Panc1 (cell line): ENCODE results near the gene CDK2. TPM values are rescaled to one million over a fixed set of nuclear protein-coding genes. Genes with fewer than 3 reads are reported as not detected.

Source experiments
- ATAC-seq: fragments of 200-7000 bp; cut with Tn5 transposase; 2 replicates; pipeline ENCODE4 v1.9.1; 2020; ENCODE audit warnings: mild to moderate bottlenecking, moderate library complexity
- BruUV-seq: library from RNA; stranded (reverse); fragments of 400-500 nt; replicated peaks from 2 replicates; lab custom pipeline; 2021; lab: Mats Ljungman, UMichigan
- CTCF ChIA-PET: fragments of 300-600 bp; sonication (Branson Sonifier 250); formaldehyde crosslinking; loops from one replicate; lab custom pipeline; 2022; ENCODE audit warnings: antibody characterized with exemption; lab: Charles Lee
- POLR2A ChIA-PET: fragments of 300-600 bp; sonication (Branson Sonifier 250); formaldehyde crosslinking; loops from one replicate; lab custom pipeline; 2022; ENCODE audit warnings: antibody characterized with exemption; lab: Charles Lee
- DNase-seq: peaks from one replicate; pipeline ENCODE4 v3.0.0-alpha.2; 2010; ENCODE audit warnings: low read depth, low spot score
- H3K27ac ChIP-seq: 2 replicates; pipeline ENCODE4 v1.5.1; 2011; ENCODE audit warnings: mild to moderate bottlenecking, low read length, inconsistent platforms
- H3K27me3 ChIP-seq: fragments of 200-500 bp; sonication (Bioruptor generic); 2 replicates; pipeline ENCODE4 v1.6.0; 2014; ENCODE audit warnings: low read length, inconsistent platforms; ENCODE audit not compliant: control insufficient read depth, insufficient read depth
- H3K36me3 ChIP-seq: fragments of 200-500 bp; sonication (Bioruptor generic); 2 replicates; pipeline ENCODE4 v1.5.1; 2014; ENCODE audit warnings: inconsistent platforms, mild to moderate bottlenecking, low read length, moderate library complexity; ENCODE audit not compliant: control insufficient read depth, insufficient read depth
- H3K4me1 ChIP-seq: 2 replicates; pipeline ENCODE4 v1.5.1; 2011; ENCODE audit warnings: inconsistent platforms, mild to moderate bottlenecking, low read length, moderate library complexity; ENCODE audit not compliant: control insufficient read depth, insufficient read depth
- H3K4me3 ChIP-seq, 2 experiments: 2 replicates each; pipeline ENCODE4 v1.5.1; 2011 to 2012; ENCODE audit warnings: low read depth in 2 of 2, low read length in 2 of 2, mild to moderate bottlenecking in 2 of 2, inconsistent platforms in 1 of 2, moderate library complexity in 1 of 2
- H3K9me3 ChIP-seq: fragments of 200-500 bp; sonication (Bioruptor generic); 2 replicates; pipeline ENCODE4 v1.5.1; 2014; ENCODE audit warnings: low read depth, mild to moderate bottlenecking, inconsistent platforms, low read length, moderate library complexity; ENCODE audit not compliant: control insufficient read depth, insufficient read depth
- POLR2AphosphoS5 ChIP-seq: IDR thresholded peaks from 2 replicates; pipeline ENCODE4 v1.6.1; 2012; ENCODE audit warnings: mild to moderate bottlenecking, low read depth, low read length, moderate library complexity
- SIN3A ChIP-seq: IDR thresholded peaks from 2 replicates; pipeline ENCODE4 v1.6.1; 2012; ENCODE audit warnings: low read depth, mild to moderate bottlenecking, low read length, moderate library complexity, borderline replicate concordance; ENCODE audit not compliant: insufficient read depth
- TCF7L2 ChIP-seq: IDR thresholded peaks from 2 replicates; pipeline ENCODE4 v1.6.1; 2011; ENCODE audit warnings: mild to moderate bottlenecking, low read depth, low read length, inconsistent platforms
- in situ Hi-C: cut with HindIII; loops from 2 replicates; pipeline ENCODE4 v1.10.0; 2016; ENCODE audit warnings: low sequenced_read_pairs, low pct_unique_long_range_greater_than_20kb
- intact Hi-C: fragments of 100-400 bp; cut with micrococcal nuclease; formaldehyde crosslinking; loops from one replicate; pipeline ENCODE4 v1.10.0; 2022; ENCODE audit not compliant: unreplicated experiment
- total RNA-seq: library from RNA; stranded (reverse); gene quantifications from one replicate; pipeline ENCODE4 v1.2.1, GENCODE V29; 2021; ENCODE audit not compliant: unreplicated experiment
- TF ChIP-seq, protein P1 (sequence below), 2 experiments: IDR thresholded peaks; 2 replicates each; pipeline ENCODE4 v1.6.1; 2011 to 2012; ENCODE audit warnings: low read depth in 2 of 2, control low read depth in 1 of 2, low read length in 1 of 2, mild to moderate bottlenecking in 1 of 2, moderate library complexity in 1 of 2; ENCODE audit not compliant: insufficient read depth in 1 of 2
- TF ChIP-seq, protein P2 (sequence below): fragments of 450-650 bp; IDR thresholded peaks from 2 replicates; pipeline ENCODE4 v1.5.1; 2017; ENCODE audit warnings: mild to moderate bottlenecking

The CDK2 gene
- total RNA-seq, 1 experiment from 2014 or later, result 72.9 TPM

DNA sequence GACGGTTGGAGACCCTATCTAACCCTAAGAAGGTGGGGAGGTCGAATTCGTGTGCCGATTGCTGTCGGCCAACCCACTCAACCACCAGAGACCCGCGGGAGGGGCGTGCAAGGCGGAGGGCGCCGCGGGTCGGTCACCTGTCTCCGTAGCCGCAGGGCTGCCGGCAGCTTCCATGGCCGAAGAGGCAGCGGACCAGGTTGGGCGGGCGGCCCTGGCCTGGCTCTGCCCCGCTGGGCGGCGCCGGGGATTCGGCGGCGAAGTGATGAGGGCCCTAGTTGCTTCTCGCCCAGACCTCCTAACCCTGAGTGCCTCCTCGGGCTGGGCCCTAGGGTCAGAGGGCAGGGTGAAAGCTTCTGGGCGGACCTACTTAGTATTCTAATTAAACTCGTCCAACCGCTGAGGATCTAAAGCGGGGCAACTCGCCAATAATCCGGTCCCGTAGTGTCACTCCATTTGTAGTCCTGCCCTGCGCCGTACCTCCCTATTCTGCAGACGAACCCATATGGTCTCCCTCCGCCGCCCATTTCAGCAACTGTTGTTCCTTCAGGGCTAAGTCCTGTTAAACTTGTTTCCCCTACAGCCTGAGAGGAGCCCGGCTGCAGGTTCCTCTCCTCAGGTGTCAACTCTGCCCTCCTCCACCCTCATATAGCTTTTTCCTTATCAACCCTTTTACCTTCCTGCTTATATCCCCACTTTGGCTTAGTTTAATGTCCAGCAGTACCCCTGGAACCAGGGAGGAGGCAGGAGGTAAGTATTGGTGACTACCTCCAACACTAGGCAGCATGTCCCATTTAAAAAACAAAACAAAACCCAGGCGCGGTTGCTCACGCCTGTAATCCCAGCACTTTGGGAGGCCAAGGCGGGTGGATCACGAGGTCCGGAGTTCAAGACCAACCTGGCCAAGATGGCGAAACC, 38.8 kb upstream of the CDK2 start, which contains the start of gene PYM1:
TSS of gene PYM1 (minus strand) at position 307 of the 915 bp plus-strand sequence. CDS start at position 174, 133 bp downstream.
- ChIA-PET CTCF (interaction anchor here (0.6 to 1.0 kb wide), 4 partner anchors 13 to 82 kb away, joined by 3 to 11 read pairs (median 6); no protein-coding TSS in a partner anchor), POLR2A (no interaction called here)
- H3K4me3 ChIP-seq, result peak within 1 kb of the TSS; percentile 67 to 91
- H3K27me3 ChIP-seq, result peaks cover 5% of the 10 kb centered on the region; the same call in 1 of the 2 replicates
- DNase-seq (peak; percentile 59), ATAC-seq (peak; percentile 65)
- intact Hi-C loops (loop anchor here (2.0 to 5.0 kb wide), 2 partner anchors 99 to 201 kb away; partner anchors contain the start of genes CD63 and DNAJC14), in situ Hi-C loops (no loop called here)
- BruUV-seq, result no TSS peak
- peak; percentile 80 for TF ChIP-seq POLR2AphosphoS5
- no peak for TF ChIP-seq SIN3A
- TF ChIP-seq, protein P1, sequence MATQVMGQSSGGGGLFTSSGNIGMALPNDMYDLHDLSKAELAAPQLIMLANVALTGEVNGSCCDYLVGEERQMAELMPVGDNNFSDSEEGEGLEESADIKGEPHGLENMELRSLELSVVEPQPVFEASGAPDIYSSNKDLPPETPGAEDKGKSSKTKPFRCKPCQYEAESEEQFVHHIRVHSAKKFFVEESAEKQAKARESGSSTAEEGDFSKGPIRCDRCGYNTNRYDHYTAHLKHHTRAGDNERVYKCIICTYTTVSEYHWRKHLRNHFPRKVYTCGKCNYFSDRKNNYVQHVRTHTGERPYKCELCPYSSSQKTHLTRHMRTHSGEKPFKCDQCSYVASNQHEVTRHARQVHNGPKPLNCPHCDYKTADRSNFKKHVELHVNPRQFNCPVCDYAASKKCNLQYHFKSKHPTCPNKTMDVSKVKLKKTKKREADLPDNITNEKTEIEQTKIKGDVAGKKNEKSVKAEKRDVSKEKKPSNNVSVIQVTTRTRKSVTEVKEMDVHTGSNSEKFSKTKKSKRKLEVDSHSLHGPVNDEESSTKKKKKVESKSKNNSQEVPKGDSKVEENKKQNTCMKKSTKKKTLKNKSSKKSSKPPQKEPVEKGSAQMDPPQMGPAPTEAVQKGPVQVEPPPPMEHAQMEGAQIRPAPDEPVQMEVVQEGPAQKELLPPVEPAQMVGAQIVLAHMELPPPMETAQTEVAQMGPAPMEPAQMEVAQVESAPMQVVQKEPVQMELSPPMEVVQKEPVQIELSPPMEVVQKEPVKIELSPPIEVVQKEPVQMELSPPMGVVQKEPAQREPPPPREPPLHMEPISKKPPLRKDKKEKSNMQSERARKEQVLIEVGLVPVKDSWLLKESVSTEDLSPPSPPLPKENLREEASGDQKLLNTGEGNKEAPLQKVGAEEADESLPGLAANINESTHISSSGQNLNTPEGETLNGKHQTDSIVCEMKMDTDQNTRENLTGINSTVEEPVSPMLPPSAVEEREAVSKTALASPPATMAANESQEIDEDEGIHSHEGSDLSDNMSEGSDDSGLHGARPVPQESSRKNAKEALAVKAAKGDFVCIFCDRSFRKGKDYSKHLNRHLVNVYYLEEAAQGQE (IDR thresholded peaks at IDR 0.05; ENCODE audit: insufficient read depth in 1 of 2, low read depth in 2 of 2, low read length in 1 of 2), result no peak
- TF ChIP-seq, protein P2, sequence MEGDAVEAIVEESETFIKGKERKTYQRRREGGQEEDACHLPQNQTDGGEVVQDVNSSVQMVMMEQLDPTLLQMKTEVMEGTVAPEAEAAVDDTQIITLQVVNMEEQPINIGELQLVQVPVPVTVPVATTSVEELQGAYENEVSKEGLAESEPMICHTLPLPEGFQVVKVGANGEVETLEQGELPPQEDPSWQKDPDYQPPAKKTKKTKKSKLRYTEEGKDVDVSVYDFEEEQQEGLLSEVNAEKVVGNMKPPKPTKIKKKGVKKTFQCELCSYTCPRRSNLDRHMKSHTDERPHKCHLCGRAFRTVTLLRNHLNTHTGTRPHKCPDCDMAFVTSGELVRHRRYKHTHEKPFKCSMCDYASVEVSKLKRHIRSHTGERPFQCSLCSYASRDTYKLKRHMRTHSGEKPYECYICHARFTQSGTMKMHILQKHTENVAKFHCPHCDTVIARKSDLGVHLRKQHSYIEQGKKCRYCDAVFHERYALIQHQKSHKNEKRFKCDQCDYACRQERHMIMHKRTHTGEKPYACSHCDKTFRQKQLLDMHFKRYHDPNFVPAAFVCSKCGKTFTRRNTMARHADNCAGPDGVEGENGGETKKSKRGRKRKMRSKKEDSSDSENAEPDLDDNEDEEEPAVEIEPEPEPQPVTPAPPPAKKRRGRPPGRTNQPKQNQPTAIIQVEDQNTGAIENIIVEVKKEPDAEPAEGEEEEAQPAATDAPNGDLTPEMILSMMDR, result no peak
- TF ChIP-seq TCF7L2, result peak; percentile 65; the same call in 1 of the 2 replicates
- peaks cover 4% of the 10 kb centered on the region; the same call in 1 of the 2 replicates for H3K36me3 ChIP-seq
- H3K9me3 ChIP-seq, result no peaks in the 10 kb centered on the region
- peaks cover 38% of the 10 kb centered on the region for H3K4me1 ChIP-seq
- peak within 1 kb of the TSS; percentile 100 for H3K27ac ChIP-seq

DNA sequence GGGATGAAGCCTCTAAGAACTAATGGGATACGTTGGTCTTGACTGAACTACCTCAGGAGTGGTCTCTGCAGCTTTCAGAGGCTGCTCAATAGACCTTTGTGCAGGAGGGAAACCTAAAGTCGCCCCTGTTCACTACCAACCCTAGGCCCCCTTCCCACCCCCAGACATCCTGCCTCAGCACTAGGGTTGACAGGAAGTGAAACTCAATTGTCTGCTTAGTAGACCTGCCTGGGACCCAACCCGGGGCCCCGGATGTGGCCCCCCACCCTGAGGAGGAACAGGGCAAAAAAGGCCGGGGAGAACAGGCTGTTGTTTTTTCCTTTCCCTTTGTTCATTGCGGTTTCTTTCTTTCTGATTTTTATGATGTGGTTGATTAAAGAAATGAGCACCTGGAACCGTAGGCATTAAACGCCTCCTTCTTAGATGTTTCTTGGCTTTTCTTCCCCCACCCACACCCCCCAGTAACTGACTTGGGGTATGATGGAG, 37.3 kb upstream of the CDK2 start:
- H3K4me1 ChIP-seq, result peaks cover 39% of the 10 kb centered on the region
- POLR2A ChIA-PET, result interaction anchor here (0.5 kb wide), 1 partner anchor 19 kb away, joined by 4 read pairs; no protein-coding TSS in a partner anchor
- H3K9me3 ChIP-seq, result no peaks in the 10 kb centered on the region
- intact Hi-C loops (loop anchor here (5.0 kb wide), 1 partner anchor 202 kb away; the partner anchor contains the start of gene CD63), in situ Hi-C loops (no loop called here)
- DNase-seq (no peak), ATAC-seq (no peak)
- H3K27ac ChIP-seq, result peak overlapping the region; percentile 66
- H3K27me3 ChIP-seq, result peaks cover 14% of the 10 kb centered on the region; the same call in 1 of the 2 replicates
- no peak for TF ChIP-seq SIN3A
- TF ChIP-seq, protein P1 (IDR thresholded peaks at IDR 0.05; ENCODE audit: insufficient read depth in 1 of 2, low read depth in 2 of 2, low read length in 1 of 2), result no peak
- TF ChIP-seq, protein P2, result no peak
- TF ChIP-seq TCF7L2, result no peak
- TF ChIP-seq POLR2AphosphoS5, result no peak
- H3K36me3 ChIP-seq, result peaks cover 4% of the 10 kb centered on the region; the same call in 1 of the 2 replicates
- CTCF ChIA-PET, result interaction anchor here (0.6 kb wide), 1 partner anchor 43 kb away, joined by 3 read pairs; no protein-coding TSS in a partner anchor
- no peak overlapping the region for H3K4me3 ChIP-seq
- no TSS peak for BruUV-seq
